ENCODE results near the gene SYNE2. TPM values are rescaled to one million over a fixed set of nuclear protein-coding genes. Genes with fewer than 3 reads are reported as not detected.

Gene SYNE2
- total and polyA plus RNA-seq, 10 of the 15 experiments (the other 5 are each of a cell fraction or from before 2014, with no cell fraction given), result 2.1 to 52.7 (median 38.1) TPM

DNA sequence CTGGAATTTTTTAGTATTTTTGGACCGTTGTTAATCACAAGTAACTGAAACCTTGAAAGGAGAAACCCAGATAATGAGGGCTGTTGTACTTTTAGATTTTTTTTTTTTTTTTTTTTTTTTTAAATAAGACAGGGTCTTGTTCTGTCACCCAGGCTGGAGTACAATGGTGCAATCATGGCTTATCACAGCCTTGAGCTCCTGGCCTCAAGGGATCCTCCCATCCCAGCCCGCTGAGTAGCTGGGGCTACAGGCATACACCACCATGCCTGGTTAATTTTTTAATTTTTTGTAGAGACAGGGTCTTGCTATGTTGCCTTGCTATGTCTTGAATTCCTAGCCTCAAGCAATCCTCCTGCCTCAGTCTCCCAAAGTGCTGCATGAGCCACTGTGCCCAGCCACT lies 211.6 kb downstream of the SYNE2 start (continued):
- TF ChIP-seq, protein P1, sequence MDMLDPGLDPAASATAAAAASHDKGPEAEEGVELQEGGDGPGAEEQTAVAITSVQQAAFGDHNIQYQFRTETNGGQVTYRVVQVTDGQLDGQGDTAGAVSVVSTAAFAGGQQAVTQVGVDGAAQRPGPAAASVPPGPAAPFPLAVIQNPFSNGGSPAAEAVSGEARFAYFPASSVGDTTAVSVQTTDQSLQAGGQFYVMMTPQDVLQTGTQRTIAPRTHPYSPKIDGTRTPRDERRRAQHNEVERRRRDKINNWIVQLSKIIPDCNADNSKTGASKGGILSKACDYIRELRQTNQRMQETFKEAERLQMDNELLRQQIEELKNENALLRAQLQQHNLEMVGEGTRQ (IDR thresholded peaks at IDR 0.05; ENCODE audit: borderline replicate concordance, low read depth, low read length), result no peak

DNA sequence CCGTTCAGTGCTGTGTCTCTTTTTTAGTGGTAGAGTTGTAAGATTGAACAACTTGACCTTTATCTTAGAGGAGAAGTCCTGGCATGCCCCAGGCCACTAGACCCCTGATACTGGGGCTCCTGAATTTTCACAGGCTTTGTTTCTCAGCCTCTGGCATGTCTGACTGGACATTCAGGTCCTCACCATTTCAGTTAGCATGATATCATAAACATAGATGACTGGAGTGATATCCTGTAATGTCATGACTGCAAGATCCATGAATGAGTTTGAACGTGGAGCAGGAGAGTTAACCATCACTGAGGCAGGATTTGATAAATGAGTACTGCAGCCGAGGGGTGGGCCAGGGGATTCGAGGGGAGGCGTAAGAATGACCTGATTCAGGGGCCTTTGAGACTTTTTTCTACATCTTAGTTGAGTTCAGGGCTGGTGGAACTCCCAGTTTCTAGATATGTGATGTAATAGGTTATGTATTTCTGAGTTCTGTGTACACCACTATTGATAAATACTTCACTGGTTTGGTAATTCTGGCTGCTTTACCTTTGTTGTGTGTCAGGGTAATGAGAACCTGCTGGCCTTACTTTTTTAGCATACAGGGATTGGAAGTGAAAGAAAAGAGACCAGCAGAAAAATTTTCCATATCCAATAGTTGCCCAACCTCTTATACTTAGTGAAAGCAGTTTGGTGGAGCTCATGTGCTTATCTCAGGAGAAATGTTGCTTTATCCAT lies 217.0 kb downstream of the SYNE2 start:
- FAIRE-seq, result no peak
- H3K4me3 ChIP-seq, result no peak overlapping the region
- H3K9ac ChIP-seq (ENCODE audit: control insufficient read depth, insufficient read depth, low read length), result no peak overlapping the region
- RAD21 ChIA-PET (ENCODE audit: unreplicated experiment), result no interaction called here
- SMC1A ChIA-PET (ENCODE audit: uncharacterized antibody, unreplicated experiment), result interaction anchor here (0.7 to 1.0 kb wide), 2 partner anchors 38 to 364 kb away, joined by 3 read pairs; no protein-coding TSS in a partner anchor
- POLR2A ChIA-PET, result no interaction called here
- no peak overlapping the region for H3K27ac ChIP-seq (ENCODE audit: control insufficient read depth, insufficient read depth)
- no peaks in the 10 kb centered on the region for H3K9me3 ChIP-seq (replicated peaks; ENCODE audit: control insufficient read depth, insufficient read depth, low read length)
- WGBS (ENCODE audit: insufficient coverage, insufficient replicate concordance, low lambda C conversion rate, missing lambda C conversion rate), result 97% methylated on average over 5 of the region's 5 CpGs
- H2AFZ ChIP-seq (ENCODE audit: control insufficient read depth, low read depth, low read length), result no peak overlapping the region
- CTCF ChIA-PET, result interaction anchor here (1.6 kb wide), 1 partner anchor 43 kb away, joined by 3 read pairs; no protein-coding TSS in a partner anchor
- no TSS peak for BruUV-seq (replicated peaks)
- H3K4me2 ChIP-seq (ENCODE audit: control insufficient read depth, insufficient read depth), result no peak overlapping the region
- TF ChIP-seq, protein P2, sequence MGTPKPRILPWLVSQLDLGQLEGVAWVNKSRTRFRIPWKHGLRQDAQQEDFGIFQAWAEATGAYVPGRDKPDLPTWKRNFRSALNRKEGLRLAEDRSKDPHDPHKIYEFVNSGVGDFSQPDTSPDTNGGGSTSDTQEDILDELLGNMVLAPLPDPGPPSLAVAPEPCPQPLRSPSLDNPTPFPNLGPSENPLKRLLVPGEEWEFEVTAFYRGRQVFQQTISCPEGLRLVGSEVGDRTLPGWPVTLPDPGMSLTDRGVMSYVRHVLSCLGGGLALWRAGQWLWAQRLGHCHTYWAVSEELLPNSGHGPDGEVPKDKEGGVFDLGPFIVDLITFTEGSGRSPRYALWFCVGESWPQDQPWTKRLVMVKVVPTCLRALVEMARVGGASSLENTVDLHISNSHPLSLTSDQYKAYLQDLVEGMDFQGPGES (IDR thresholded peaks at IDR 0.05), result no peak
- TF ChIP-seq CEBPB (IDR thresholded peaks at IDR 0.05; ENCODE audit: borderline replicate concordance in 1 of 2, low read depth in 2 of 2, low read length in 2 of 2) (no peak), ZNF24 (IDR thresholded peaks at IDR 0.05) (no peak), SPI1 (IDR thresholded peaks at IDR 0.05; ENCODE audit: borderline replicate concordance, insufficient read depth, low read depth, low read length) (no peak)
- H3K79me2 ChIP-seq (ENCODE audit: control insufficient read depth, insufficient read depth, low read length), result no peaks in the 10 kb centered on the region
- in situ Hi-C loops (cut with MboI), result no loop called here
- ATAC-seq, result no peak
- no peaks in the 10 kb centered on the region for H3K4me1 ChIP-seq (ENCODE audit: control insufficient read depth, insufficient read depth, low read length)
- no peaks in the 10 kb centered on the region for H4K20me1 ChIP-seq (ENCODE audit: control insufficient read depth, insufficient read depth)
- no peak for DNase-seq (ENCODE audit: low read depth, low spot score)
- H3K36me3 ChIP-seq (ENCODE audit: control insufficient read depth in 2 of 2, insufficient read depth in 2 of 2, low read length in 1 of 2), result peaks cover 0 to 15% of the 10 kb centered on the region in 2 experiments; a peak in 2 of 4 replicates
- intact Hi-C loops (cut with micrococcal nuclease; ENCODE audit: unreplicated experiment), result loop anchor here (10.0 kb wide), 1 partner anchor 225 kb away; the partner anchor contains the start of gene ESR2
- H3K27me3 ChIP-seq (replicated peaks in 1 of 2; ENCODE audit: control insufficient read depth in 2 of 2, insufficient read depth in 2 of 2, low read length in 1 of 2), result no peaks in the 10 kb centered on the region
